Spleen (tissue), 11 donors: ENCODE results near the gene PCSK9. TPM values are rescaled to one million over a fixed set of nuclear protein-coding genes. Genes with fewer than 3 reads are reported as not detected.
A peak's percentile ranks its signal among the peaks of the same experiment; 100 is the strongest.

Experiments
- DNase-seq: peaks from one replicate; pipeline ENCODE4 v3.0.0-alpha.2; 2020
- H3K27ac ChIP-seq, 8 donors: fragments of 200-600 bp; sonication (generic) in 7 of 8; 1 replicate in 4 of 8; 2 replicates in 4 of 8; pipeline versions ENCODE4 v1.5.0 to v1.8.0; 2016 to 2021; ENCODE audit warnings: inconsistent platforms in 4 of 8, mild to moderate bottlenecking in 4 of 8, moderate library complexity in 1 of 8
- H3K27me3 ChIP-seq, 7 donors: fragments of 200-600 bp; sonication (generic) in 6 of 7; replicated peaks in 1 of 7; 1 replicate in 4 of 7; 2 replicates in 3 of 7; pipeline versions ENCODE4 v1.5.0 to v1.8.0; 2016 to 2021; ENCODE audit warnings: inconsistent platforms in 3 of 7, mild to moderate bottlenecking in 1 of 7
- H3K36me3 ChIP-seq, 6 donors: fragments of 200-600 bp; sonication (generic) in 5 of 6; 1 replicate in 4 of 6; 2 replicates in 2 of 6; pipeline versions ENCODE4 v1.5.0 to v1.8.0; 2016 to 2021; ENCODE audit warnings: inconsistent platforms in 2 of 6
- H3K4me1 ChIP-seq, 6 donors: fragments of 200-600 bp; sonication (generic) in 5 of 6; 1 replicate in 3 of 6; 2 replicates in 3 of 6; pipeline versions ENCODE4 v1.5.0 to v1.8.0; 2016 to 2021; ENCODE audit warnings: inconsistent platforms in 3 of 6
- H3K4me3 ChIP-seq, 8 donors: fragments of 200-600 bp; sonication (generic) in 7 of 8; 1 replicate in 4 of 8; 2 replicates in 4 of 8; pipeline versions ENCODE4 v1.5.0 to v1.8.0; 2016 to 2021; ENCODE audit warnings: inconsistent platforms in 4 of 8, mild to moderate bottlenecking in 4 of 8, moderate library complexity in 2 of 8
- H3K9me3 ChIP-seq, 8 donors: fragments of 200-600 bp; sonication (generic) in 7 of 8; 1 replicate in 4 of 8; 2 replicates in 4 of 8; pipeline versions ENCODE4 v1.5.0 to v1.8.0; 2016 to 2021; ENCODE audit warnings: inconsistent platforms in 4 of 8
- CTCF ChIP-seq, 11 experiments: fragments of 200-600 bp in 7 of 11; fragments of 450-650 bp in 4 of 11; sonication (generic) in 4 of 11; IDR thresholded peaks in 8 of 11; conservative IDR thresholded peaks in 3 of 11; 1 replicate in 7 of 11; 2 replicates in 4 of 11; pipeline versions ENCODE4 v1.4.0 to v1.8.0; 2016 to 2021; ENCODE audit warnings: antibody characterized with exemption in 11 of 11, inconsistent platforms in 4 of 11, mild to moderate bottlenecking in 1 of 11
- POLR2A ChIP-seq, 3 donors: fragments of 450-650 bp; IDR thresholded peaks; one replicate each; pipeline ENCODE4 v1.5.1; 2017; ENCODE audit warnings: antibody characterized with exemption in 3 of 3, mild to moderate bottlenecking in 1 of 3
- POLR2AphosphoS5 ChIP-seq, 3 donors: sonication (generic); formaldehyde crosslinking; IDR thresholded peaks; one replicate each; pipeline ENCODE4 v1.5.1; 2017; ENCODE audit warnings: antibody characterized with exemption in 3 of 3
- WGBS, 5 donors: extraction: QIAGEN DNeasy Blood & Tissue Kit in 3 of 5; methylation state at CpG; one replicate each; pipeline versions ENCODE4 v1.1.5 to v1.1.7; 2013 to 2018; 5-methylcytosine and 5-hydroxymethylcytosine counted together
- intact Hi-C: fragments of 100-400 bp; cut with DNase I; formaldehyde crosslinking; loops from one replicate; pipeline ENCODE4 v1.15.0; 2023; ENCODE audit warnings: low total_unique reads
- polyA plus RNA-seq, 3 donors: library from polyadenylated mRNA; stranded (reverse); fragments of 200-250 nt; gene quantifications; one replicate each; pipeline ENCODE4 v1.2.1, GENCODE V29; 2013
- total RNA-seq, 7 donors: library from RNA; depleted of rRNA in 3 of 7; stranded (reverse); fragments of >200 nt in 3 of 7; fragmentation: NEBNext Ultra II Directional in 4 of 7; extraction: Animal tissue kit (Norgen Biotek cat#: 25700) in 4 of 7; gene quantifications; one replicate each; pipeline versions ENCODE4 v1.1.0 to v1.2.1, GENCODE V29; 2016 to 2021
- donor health status: healthy with polysubstance abuse.
- donor health status: DM: no; HTN: no; CAD: no; lungs with moderate emphysema.
- donor health status: DM: no; HTN: no; CAD: no.
- donor health status: Bipolar disorder and iron deficiency.
- donor health status: healthy.
- donor health status: DM: no; HTN: no; CAD: no.
- donor health status: DM: yes; HTN: yes; CAD: no.

Gene PCSK9
- total and polyA plus RNA-seq, 10 donors, result 0.03 to 0.85 (median 0.18) TPM; not detected in 3

DNA sequence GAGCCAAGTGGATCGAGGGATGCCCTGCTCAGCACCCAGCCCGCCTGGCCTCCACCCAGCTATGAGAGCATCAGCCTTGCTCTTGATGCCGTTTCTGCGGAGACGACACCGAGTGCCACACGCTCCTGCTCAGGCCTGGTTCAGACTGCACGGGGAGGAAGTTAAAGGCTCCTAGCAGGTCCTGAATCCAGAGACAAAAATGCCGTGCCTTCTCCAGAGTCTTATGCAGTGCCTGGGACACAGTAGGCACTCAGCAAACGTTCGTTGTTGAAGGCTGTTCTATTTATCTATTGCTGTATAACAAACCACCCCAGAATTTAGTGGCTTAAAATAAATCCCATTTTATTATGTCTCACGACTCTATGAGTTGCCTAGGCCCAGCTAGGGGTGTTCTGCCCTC is 47.4 kb upstream of the PCSK9 start:
- Histone ChIP-seq H3K27ac (no peak overlapping the region), H3K9me3 (no peaks in the 10 kb centered on the region), H3K27me3 (peaks cover 0 to 22% (median 11%) of the 10 kb centered on the region in 7 donors), H3K36me3 (no peaks in the 10 kb centered on the region), H3K4me1 (peaks cover 4 to 26% (median 10%) of the 10 kb centered on the region in 6 donors), H3K4me3 (no peak overlapping the region)
- DNase-seq, result peak; percentile 2
- TF ChIP-seq CTCF (IDR thresholded peaks at IDR 0.05 in 8 of 11, conservative IDR thresholded peaks at IDR 0.05 in 3 of 11), result no peak
- no peak for TF ChIP-seq POLR2A (IDR thresholded peaks at IDR 0.05)
- TF ChIP-seq POLR2AphosphoS5 (IDR thresholded peaks at IDR 0.05), result no peak
- intact Hi-C loops, result no loop called here
- WGBS, 5 donors, result 67 to 84% (median 72%) methylated on average over 4 to 12 of the region's 12 CpGs

- Histone ChIP-seq H3K27ac (no peak overlapping the region), H3K4me1 (peaks cover 5 to 31% (median 14%) of the 10 kb centered on the region in 6 donors), H3K9me3 (no peaks in the 10 kb centered on the region), H3K27me3 (peaks cover 0 to 34% (median 15%) of the 10 kb centered on the region in 7 donors), H3K36me3 (no peaks in the 10 kb centered on the region), H3K4me3 (no peak overlapping the region)
- intact Hi-C loops, result no loop called here
- 82 to 97% (median 93%) methylated on average over 3 to 6 of the region's 6 CpGs for WGBS, 5 donors
- DNase-seq, result peak; percentile 27
- TF ChIP-seq CTCF (IDR thresholded peaks at IDR 0.05 in 8 of 11, conservative IDR thresholded peaks at IDR 0.05 in 3 of 11) (no peak), POLR2AphosphoS5 (IDR thresholded peaks at IDR 0.05) (no peak)
Observed at GRCh38 chr1:54993140-54993539, 46.2 kb upstream of the PCSK9 start.

- no peak overlapping the region for H3K27ac ChIP-seq
- H3K4me3 ChIP-seq, result no peak overlapping the region
- DNase-seq, result no peak
- H3K9me3 ChIP-seq, result no peaks in the 10 kb centered on the region
- peaks cover 5 to 28% (median 14%) of the 10 kb centered on the region in 6 donors for H3K4me1 ChIP-seq
- intact Hi-C loops, result no loop called here
- TF ChIP-seq CTCF (IDR thresholded peaks at IDR 0.05 in 8 of 11, conservative IDR thresholded peaks at IDR 0.05 in 3 of 11), result no peak
- no peak for TF ChIP-seq POLR2AphosphoS5 (IDR thresholded peaks at IDR 0.05)
- H3K27me3 ChIP-seq, result peaks cover 0 to 46% (median 17%) of the 10 kb centered on the region in 7 donors
- H3K36me3 ChIP-seq, result no peaks in the 10 kb centered on the region
- 61 to 79% (median 65%) methylated on average over 5 to 6 of the region's 6 CpGs for WGBS, 5 donors
Observed at GRCh38 chr1:54994355-54994990, 44.9 kb upstream of the PCSK9 start.

GRCh38 chr1:54995013-54995760 is 44.2 kb upstream of the PCSK9 start:
- H3K36me3 ChIP-seq, result no peaks in the 10 kb centered on the region
- intact Hi-C loops, result loop anchor here (5.0 kb wide), 1 partner anchor 43 kb away; no protein-coding TSS in a partner anchor
- no peak for DNase-seq
- peaks cover 0 to 53% (median 17%) of the 10 kb centered on the region in 7 donors for H3K27me3 ChIP-seq
- TF ChIP-seq POLR2A (IDR thresholded peaks at IDR 0.05) (no peak), POLR2AphosphoS5 (IDR thresholded peaks at IDR 0.05) (no peak)
- H3K4me1 ChIP-seq, result peaks cover 5 to 22% (median 14%) of the 10 kb centered on the region in 6 donors
- no peaks in the 10 kb centered on the region for H3K9me3 ChIP-seq
- 64 to 75% (median 66%) methylated on average over 12 of the region's 12 CpGs for WGBS, 5 donors
- no peak overlapping the region for H3K27ac ChIP-seq
- no peak overlapping the region for H3K4me3 ChIP-seq
